ENCODE measurements around the gene AADAT.
"Not testable (repeated sequence)": the region's sequence is repeated elsewhere in the genome, so short reads cannot be mapped to it uniquely, and the experiment has no call there.

The AADAT gene

GRCh38 chr4:170089274-170089667 is 485 bp downstream of the AADAT start:
- DNase-seq = no peak

GRCh38 chr4:170088716-170089115 is 1.0 kb downstream of the AADAT start:
- DNase-seq = no peak

DNA sequence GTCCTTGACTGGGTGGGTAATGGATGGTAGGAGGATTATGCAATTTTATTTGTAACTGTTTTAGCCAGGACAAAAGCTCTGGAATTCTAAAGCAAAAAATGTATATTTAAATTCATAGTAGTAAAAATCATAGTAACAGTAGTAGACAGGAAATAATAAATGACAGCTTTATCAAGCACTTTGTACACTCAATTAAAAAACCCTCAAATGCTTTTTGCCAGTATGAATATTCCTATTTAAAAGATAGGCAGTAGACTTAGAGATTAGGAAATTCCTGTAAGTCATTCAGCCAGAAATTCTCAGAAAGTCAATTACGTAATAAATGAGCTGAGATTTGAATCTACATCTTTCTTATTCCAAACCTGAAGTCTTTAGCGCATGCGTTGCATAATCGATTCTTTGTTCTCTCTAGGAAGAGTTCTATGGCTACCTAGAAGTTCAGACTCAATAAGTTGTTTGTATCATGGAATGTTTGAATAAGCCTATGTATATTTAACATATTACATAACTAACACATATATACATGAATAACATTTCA is 2.5 kb downstream of the AADAT start:
- DNase-seq = no peak

DNA sequence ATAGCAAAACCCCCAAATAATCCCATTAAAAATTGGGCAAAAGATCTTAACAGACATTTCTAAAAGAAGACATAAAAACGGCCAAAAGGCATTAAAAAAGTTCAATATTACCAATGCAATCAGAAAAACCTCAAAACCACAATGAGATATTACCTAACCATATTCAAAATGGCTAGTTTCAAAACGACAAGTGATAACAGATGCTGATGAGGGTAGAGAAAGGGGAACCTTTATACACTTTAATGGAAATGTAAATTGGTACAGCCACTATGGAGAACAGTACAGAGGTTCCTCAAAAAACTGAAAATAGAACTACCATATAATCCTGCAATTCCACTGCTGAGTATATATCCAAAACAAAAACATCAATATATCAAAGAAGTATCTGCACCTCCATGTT is 6.2 kb downstream of the AADAT start:
- no peak for DNase-seq

DNA sequence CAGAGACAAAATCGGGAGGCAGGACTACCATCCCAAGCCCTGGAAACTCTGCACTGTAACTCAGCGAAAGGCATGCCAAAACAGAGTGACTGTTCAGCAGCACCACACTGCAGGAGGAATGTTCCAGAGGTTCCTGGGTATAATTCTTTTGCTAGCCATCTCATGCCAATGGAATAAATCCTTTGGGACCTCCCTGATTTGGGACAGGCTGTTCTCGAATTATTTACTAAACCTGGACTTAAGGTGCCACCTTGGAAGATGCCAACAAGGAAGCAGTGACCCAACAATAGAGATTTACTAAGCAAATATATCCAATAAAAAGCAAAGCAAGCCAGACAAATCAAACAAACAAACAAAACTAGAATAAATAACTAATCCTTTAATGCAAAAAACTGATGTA is 9.3 kb downstream of the AADAT start:
- DNase-seq = no peak

DNA sequence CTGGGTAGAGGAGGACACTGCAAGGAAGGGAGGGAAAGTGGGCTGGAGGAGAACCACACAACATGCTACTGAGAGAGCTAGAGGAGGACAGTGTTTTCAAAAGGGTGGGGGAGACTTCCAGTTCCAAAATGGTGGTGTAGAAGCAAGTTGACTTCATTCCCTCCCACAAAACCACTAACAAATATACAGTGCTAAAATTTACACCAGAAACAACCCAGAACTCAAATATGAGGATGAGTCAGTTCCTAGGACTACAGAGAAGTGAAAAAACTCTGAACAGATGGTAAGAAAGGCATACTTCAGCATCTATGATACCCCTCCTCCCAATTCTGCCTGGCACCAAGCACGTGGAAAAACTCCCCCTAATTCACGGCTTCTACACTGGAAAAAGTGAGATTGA is 9.8 kb downstream of the AADAT start:
- no peak for DNase-seq

DNA sequence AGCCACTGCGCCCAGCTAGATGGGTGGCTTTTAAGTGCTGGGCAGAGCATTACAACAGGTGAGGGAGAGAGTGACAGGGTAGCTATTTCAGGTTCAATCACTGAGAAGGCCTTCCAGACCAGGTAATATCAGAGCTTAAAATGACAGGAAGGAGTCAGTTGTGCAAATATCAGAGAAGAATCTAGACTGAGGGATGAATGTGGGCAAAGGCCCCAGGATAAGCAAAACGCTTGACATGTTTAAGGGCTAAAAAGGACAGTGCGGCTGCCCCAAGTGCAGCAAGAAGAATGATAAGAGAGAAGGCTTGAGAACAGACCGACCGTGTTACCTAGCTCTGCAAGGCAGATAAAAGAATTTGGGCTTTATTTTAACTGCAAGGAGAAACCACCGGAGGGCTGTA is 18.6 kb downstream of the AADAT start:
- no peak for DNase-seq

GRCh38 chr4:170068438-170069128 is 21.2 kb downstream of the AADAT start:
- DNase-seq = no peak

DNA sequence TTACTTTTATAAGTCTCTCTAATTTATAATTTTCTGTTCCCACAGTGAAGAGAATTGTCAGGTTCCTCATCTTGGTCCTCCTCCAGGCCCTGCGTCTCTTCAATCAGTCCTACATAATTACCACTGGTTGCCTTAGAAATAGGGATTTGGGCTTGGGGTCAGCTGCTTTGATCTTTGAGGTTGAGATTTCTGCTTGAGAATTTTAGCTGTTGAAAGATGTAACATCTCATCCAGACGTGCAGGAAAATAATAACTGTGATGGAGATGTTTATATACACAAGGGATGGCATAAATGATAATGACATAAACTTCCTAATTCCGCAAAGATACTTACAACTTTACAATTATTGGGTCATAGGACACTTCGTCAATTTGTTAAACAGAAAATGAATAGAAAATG is 30.3 kb downstream of the AADAT start:
- no peak for DNase-seq

GRCh38 chr4:170058826-170059225 is 30.9 kb downstream of the AADAT start:
- no peak for DNase-seq

DNA sequence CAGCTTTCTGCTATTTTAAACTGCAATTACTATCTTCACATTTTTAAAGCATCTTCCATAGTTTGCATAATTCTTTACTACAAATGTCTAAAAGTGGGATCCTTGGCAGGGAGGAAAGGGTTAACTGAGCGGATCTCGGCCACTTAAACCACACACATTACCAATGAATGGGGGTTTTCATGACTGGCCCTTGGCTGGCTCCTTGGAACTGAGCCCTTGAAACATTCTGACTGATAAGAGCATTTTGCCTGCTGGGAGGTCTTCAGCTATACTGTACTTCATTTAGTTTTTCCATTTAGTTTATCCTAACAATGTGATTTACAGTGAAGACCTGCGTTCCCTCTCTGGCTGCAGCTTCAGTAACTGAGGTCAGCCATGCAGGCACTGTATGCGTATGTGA is 31.9 kb downstream of the AADAT start:
- DNase-seq = no peak

DNA sequence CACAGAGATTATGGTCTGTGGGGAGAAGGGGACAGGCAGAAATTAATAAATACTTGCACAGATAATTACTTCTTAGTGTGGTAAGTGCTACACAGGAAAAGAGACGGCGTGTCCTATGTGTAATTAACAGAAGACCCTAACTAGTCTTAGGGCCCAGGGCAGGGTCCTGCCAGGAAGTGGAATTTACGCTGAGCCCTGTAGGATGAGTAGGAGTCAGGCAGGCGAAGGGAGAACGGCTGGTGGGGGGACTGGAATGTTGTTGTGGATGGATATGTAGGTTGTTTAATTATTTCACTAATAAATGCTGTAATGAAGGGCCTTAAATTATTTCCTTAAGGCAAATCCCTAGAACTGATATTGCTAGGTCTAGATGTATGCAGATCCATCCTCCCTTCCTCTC is 36.8 kb downstream of the AADAT start:
- no peak for DNase-seq

GRCh38 chr4:170051402-170051801 is 38.4 kb downstream of the AADAT start:
- no peak for DNase-seq

DNA sequence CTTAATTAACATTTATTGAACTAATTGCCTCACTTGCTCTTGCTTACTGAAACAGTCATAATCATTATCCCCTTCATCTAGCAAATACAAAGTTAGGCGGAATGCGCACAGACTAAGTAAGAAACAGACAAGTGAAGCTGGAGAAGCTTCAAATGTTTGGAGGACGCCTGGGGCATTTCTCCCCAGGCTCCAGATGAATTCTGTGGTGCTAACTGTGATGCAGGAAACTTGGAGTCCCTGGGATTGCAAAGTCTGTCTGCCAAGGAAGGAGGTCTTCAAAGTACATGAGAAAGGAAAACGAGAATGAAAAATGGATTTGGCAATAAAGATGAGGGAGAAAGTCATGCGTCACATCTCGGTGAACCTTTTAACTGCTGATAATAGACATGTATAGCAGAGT is 40.0 kb downstream of the AADAT start:
- no peak for DNase-seq

DNA sequence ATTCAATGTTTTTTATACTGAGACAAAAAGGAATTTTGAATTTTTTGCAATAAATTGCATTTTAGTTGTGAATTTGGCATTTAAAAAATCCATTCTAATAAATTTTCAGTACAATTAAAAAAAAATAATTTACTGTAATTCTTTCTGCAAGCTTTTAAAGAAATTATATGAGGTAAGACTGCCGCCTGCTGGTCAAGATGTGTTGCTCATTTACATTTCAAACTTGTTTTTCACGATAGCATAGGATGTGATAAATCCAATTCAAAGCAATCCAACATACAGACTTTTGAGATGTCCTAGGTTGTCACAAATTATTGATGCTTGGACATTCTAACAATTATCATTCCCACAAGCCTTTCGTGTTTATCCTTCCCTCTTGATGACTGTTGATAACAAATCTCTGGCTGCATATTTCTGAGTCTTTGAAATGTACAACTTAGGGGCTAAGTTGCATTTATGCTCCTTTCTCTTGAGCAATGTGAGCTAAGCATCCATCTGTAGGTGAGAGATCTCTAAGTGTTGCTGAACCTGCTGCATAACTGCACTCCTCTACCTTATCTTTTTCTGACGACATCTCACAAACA is 41.9 kb downstream of the AADAT start:
- DNase-seq = peak; percentile 49

- not testable (repeated sequence) for DNase-seq
Observed at GRCh38 chr4:170046156-170046555, 43.6 kb downstream of the AADAT start.

- DNase-seq = no peak
Observed at GRCh38 chr4:170040031-170040680, 49.6 kb downstream of the AADAT start.

DNA sequence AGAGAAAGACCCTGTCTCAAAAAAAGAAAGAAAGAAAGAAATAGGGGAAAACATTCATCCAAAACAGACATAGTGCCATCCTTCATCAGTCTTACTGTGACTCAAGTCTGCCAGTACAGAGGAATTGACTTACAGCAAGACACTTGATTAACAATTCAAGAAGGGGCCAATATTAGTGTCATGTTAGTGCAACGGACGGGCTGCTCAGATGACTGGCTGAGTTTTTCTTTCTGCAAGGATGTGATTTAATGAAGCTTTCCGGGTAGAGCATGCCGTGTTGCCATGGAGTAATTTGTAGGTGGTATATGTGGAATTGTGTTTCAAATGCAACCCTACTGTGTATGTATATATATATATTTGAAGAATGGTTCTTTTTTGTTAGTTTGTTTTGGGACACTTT is 51.0 kb downstream of the AADAT start:
- no peak for DNase-seq

GRCh38 chr4:170038232-170038631 is 51.5 kb downstream of the AADAT start:
- DNase-seq = no peak

DNA sequence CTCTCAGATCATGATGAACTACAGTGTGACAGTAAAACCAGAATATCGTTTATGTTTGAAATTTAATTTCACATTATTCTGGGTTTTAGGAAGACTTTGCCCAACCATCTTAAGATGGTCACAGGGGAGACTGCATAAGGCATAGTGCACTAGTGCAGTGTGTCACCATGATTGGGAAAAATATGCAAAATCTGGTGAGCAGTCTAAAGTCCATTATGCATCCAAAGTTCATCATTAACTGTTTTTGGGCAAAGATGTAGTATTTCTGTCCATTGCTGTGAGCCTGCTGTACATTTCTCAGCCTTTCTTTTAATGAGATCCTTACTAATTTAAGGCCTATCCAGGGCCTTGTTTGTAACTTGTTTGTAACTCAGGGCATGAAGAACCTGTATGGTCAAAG is 52.3 kb downstream of the AADAT start:
- DNase-seq = no peak

DNA sequence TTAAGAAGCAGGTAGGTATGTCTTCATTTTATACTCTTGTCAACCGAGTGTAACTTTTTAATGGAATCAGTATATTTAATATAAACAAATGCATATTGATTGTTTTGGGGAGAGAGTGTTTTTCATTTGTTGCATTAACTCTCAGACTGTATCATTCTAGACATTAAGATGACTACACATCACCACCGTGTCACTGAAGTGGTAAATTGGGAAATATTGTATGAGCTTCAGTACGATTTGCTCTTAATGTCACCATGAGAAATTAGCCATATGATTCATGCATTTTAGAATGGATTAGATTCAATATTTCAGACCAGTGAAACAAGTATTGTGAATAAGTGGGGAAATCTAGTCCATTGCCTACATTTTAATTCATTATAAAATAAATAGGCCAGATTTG is 53.9 kb downstream of the AADAT start:
- DNase-seq = no peak

GRCh38 chr4:170035231-170035630 is 54.5 kb downstream of the AADAT start:
- DNase-seq = no peak

- no peak for DNase-seq
Observed at GRCh38 chr4:170033999-170034398, 55.8 kb downstream of the AADAT start.

DNA sequence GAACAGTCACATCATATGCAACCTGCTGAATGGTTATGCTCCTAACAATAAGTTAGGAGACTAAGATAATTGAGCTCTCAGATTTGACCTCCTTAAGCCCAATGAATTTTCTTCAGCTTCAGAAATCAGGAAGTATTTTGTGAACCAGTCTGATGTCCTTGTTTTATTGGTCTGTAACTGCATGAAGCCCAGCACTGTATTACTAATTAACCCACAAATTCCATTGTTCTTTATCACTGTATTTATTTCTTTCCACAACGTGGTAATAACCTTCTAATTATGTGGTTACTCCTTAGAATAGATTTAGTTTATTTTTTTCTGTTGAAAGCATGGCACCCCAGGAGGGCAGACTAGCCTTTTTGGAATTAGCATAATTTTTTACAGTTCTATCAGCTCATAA is 59.6 kb downstream of the AADAT start:
- no peak for DNase-seq
